Activated CD8-positive, alpha-beta memory T cell treated with anti-CD3 and anti-CD28 coated beads, Interleukin-2, amount 10 ng/mL, durations not matched to agents 7 days and 5 days (primary cell): ENCODE data around the gene PHIP. TPM values are rescaled to one million over a fixed set of nuclear protein-coding genes. Genes with fewer than 3 reads are reported as not detected.
"Not testable (repeated sequence)": the region's sequence is repeated elsewhere in the genome, so short reads cannot be mapped to it uniquely, and the experiment has no call there.

Experiments used
- ATAC-seq: fragments of 150-1000 bp; cut with Tn5 transposase; one replicate; pipeline ENCODE4 v1.10.0; 2021; ENCODE audit warnings: moderate library complexity
- CTCF ChIA-PET: fragments of 350-600 bp; sonication (Branson Sonifier 250); formaldehyde crosslinking; loops from one replicate; lab custom pipeline; 2021; ENCODE audit warnings: antibody characterized with exemption; lab: Charles Lee
- DNase-seq: peaks from one replicate; pipeline ENCODE4 v3.0.0-alpha.2; 2020
- H3K27ac Mint-ChIP-seq: one replicate; pipeline ENCODE4 v1.8.0; 2021; ENCODE audit warnings: mild to moderate bottlenecking, mixed read lengths
- H3K27me3 Mint-ChIP-seq: one replicate; pipeline ENCODE4 v1.8.0; 2021; ENCODE audit warnings: mixed read lengths
- H3K36me3 Mint-ChIP-seq: one replicate; pipeline ENCODE4 v1.8.0; 2021; ENCODE audit warnings: mild to moderate bottlenecking, mixed read lengths
- H3K4me1 Mint-ChIP-seq: one replicate; pipeline ENCODE4 v1.8.0; 2021; ENCODE audit warnings: mixed read lengths
- H3K4me3 Mint-ChIP-seq: one replicate; pipeline ENCODE4 v1.8.0; 2021; ENCODE audit warnings: mild to moderate bottlenecking, moderate library complexity, mixed read lengths
- H3K9me3 Mint-ChIP-seq: one replicate; pipeline ENCODE4 v1.8.0; 2022; ENCODE audit warnings: low read depth, mixed read lengths
- total RNA-seq, 2 experiments: library from RNA; stranded (reverse); gene quantifications; one replicate each; pipeline ENCODE4 v1.2.3, GENCODE V29; 2021

The PHIP gene
- total RNA-seq, 2 experiments from 2014 or later, result 36.0 to 36.8 TPM

DNA sequence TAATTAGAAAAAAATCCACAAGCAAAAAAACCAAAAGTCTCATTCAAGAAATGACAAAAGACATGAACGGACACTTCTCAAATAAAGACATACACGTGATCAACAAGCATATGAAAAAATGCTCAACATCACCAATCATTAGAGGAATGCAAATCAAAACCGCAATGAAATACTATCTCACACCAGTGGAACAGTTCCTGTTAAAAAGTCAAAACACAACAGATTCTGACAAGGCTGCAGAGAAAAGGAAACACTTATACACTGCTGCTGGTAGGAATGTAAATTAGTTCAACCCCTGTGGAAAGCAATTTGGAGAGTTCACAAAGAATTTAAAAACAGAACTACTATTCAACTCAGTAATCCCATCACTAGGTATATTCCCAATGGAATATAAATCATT is 152.7 kb downstream of the PHIP start:
- H3K9me3 Mint-ChIP-seq, result peaks cover 7% of the 10 kb centered on the region
- H3K27me3 Mint-ChIP-seq, result peaks cover 10% of the 10 kb centered on the region
- DNase-seq (no peak), ATAC-seq (no peak)
- no peaks in the 10 kb centered on the region for H3K36me3 Mint-ChIP-seq
- H3K4me3 Mint-ChIP-seq, result no peak overlapping the region
- no peaks in the 10 kb centered on the region for H3K4me1 Mint-ChIP-seq
- CTCF ChIA-PET, result no interaction called here
- H3K27ac Mint-ChIP-seq, result no peak overlapping the region

DNA sequence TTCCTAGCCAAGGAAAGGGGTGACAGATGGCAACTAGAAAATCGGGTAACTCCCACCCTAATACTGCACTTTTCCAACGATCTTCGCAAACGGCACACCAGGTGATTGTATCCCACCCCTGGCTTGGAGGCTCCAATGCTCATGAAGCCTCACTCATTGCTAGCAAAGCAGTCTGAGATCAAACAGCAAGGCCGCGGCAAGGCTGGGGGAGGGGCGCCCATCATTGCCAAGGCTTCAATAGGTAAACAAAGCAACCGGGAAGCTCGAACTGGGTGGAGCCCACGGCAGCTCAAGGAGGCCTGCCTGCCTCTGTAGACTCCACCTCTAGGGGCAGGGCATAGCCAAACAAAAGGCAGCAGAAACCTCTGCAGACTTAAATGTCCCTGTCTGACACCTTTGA is 156.9 kb downstream of the PHIP start:
- H3K27ac Mint-ChIP-seq, CTCF ChIA-PET, H3K4me1 Mint-ChIP-seq, H3K4me3 Mint-ChIP-seq, ATAC-seq, H3K36me3 Mint-ChIP-seq, DNase-seq, H3K27me3 Mint-ChIP-seq: not testable (repeated sequence)
- peaks cover 22% of the 10 kb centered on the region for H3K9me3 Mint-ChIP-seq

DNA sequence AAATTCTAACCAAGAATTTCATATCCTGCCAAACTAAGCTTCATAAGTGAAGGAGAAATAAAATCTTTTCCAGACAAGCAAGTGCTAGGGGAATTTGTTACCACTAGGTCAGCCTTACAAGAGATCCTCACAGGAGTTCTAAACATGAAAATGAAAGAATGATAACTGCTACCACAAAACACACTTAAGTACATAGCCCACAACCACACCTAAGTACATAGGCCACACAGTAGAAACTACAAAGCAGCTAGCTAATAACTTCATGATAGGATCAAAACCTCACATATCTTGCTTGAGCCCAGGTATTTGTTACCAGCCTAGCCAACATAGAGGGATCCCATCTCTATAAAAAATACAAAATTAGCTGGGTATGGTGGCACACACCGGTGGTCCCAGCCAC is 160.3 kb downstream of the PHIP start:
- H3K36me3 Mint-ChIP-seq, result peaks cover 6% of the 10 kb centered on the region
- H3K27ac Mint-ChIP-seq, result no peak overlapping the region
- DNase-seq (no peak), ATAC-seq (no peak)
- CTCF ChIA-PET, result no interaction called here
- H3K27me3 Mint-ChIP-seq, result no peaks in the 10 kb centered on the region
- H3K4me3 Mint-ChIP-seq, result no peak overlapping the region
- H3K4me1 Mint-ChIP-seq, result peaks cover 4% of the 10 kb centered on the region
- H3K9me3 Mint-ChIP-seq, result peaks cover 22% of the 10 kb centered on the region

DNA sequence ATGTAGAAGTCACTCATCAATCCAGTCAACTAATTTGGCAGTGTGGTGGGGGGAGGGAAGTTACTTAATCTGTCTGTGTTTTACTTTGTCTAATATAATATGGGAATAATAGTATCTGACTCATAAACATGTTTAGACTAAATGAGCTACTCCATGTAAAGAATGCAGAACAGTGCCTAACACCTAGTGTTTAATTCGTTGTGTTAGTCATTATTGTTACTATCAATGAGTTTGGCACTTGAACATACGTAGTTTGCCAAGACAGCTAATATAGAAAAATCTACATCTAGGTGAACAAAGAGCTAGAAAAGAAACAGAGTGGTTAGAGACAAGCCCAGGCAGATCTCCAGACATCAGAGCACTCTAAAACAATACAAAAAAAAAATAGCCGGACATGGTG is 161.6 kb downstream of the PHIP start:
- CTCF ChIA-PET, result no interaction called here
- DNase-seq, result no peak

DNA sequence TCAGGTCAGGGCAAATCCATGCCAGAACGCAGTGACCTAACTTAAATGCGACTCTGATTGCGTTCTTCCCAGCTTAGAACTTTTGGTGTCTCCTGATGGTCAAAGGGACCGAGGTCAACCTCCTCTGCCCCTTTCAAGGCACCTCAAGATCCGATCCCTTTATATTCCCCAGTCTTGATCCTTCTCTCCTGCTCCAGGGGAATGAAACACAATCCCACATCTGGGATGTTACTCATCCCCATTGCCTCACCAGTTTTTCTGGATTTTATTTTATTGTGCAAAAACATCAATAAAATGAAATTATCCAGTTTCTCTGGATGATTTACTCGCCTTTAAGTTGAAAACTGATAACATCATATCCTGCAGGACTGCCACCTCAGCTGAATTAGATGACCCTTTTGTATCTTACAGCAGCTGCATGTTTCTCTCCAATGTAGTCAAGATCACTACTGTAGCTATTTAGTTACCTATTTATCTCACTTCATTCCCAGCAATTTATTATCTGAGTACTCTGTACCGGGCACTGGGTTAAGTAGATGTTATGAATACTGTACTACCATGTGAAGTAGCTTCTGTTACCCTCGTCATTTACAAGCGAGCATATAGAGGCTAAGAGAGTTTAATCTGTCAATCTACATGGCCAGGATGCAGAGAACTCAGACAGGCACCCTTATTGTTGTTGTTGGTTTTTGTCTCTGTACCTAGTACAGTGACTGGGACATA is 166.7 kb downstream of the PHIP start:
- Mint-ChIP-seq H3K27me3 (peaks cover 27% of the 10 kb centered on the region), H3K4me3 (peak overlapping the region; percentile 61), H3K4me1 (peaks cover 15% of the 10 kb centered on the region), H3K9me3 (no peaks in the 10 kb centered on the region), H3K36me3 (peaks cover 5% of the 10 kb centered on the region), H3K27ac (no peak overlapping the region)
- no peak for DNase-seq
- CTCF ChIA-PET, result no interaction called here
- no peak for ATAC-seq

More for the DNA sequence above, 161.6 kb downstream of the PHIP start:
- H3K27ac Mint-ChIP-seq, result no peak overlapping the region
- no peak for ATAC-seq
- H3K4me1 Mint-ChIP-seq, result peaks cover 4% of the 10 kb centered on the region
- no peak overlapping the region for H3K4me3 Mint-ChIP-seq
- H3K27me3 Mint-ChIP-seq, result peaks cover 7% of the 10 kb centered on the region
- peaks cover 19% of the 10 kb centered on the region for H3K9me3 Mint-ChIP-seq
- peaks cover 6% of the 10 kb centered on the region for H3K36me3 Mint-ChIP-seq

DNA sequence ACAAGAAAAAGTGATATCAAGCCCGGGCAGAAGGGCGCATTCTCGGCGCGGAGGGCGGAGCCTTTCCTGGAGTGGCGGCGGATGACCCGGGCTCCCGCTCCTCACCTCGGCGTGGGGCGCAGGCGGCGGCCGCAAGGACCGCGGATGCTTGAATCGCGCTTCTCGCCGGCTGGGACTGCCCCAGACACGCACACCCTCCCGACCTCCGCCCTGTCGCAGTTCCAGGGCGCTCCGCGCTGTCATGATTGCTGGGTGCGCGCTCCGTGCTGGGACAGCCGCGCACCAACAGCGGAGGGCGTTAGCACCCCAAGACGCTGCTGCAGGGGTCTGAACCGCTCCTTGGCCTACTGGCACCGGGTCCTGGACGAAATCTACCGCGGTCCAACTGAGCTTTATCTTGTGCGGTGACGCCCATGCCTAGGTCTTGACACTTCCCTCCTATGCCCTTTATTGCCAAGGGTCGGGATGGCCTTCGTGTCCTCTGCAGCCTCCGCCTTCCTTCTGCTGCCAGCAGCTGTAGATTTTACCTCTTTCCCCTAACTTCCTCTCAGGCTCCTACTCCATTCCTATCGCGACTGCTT is 167.4 kb downstream of the PHIP start:
- H3K36me3 Mint-ChIP-seq, result peaks cover 5% of the 10 kb centered on the region
- ATAC-seq (peak; percentile 85), DNase-seq (peak; percentile 49)
- peaks cover 27% of the 10 kb centered on the region for H3K27me3 Mint-ChIP-seq
- CTCF ChIA-PET, result no interaction called here
- H3K4me3 Mint-ChIP-seq, result peak overlapping the region; percentile 61
- H3K4me1 Mint-ChIP-seq, result peaks cover 15% of the 10 kb centered on the region
- H3K9me3 Mint-ChIP-seq, result no peaks in the 10 kb centered on the region
- H3K27ac Mint-ChIP-seq, result no peak overlapping the region

DNA sequence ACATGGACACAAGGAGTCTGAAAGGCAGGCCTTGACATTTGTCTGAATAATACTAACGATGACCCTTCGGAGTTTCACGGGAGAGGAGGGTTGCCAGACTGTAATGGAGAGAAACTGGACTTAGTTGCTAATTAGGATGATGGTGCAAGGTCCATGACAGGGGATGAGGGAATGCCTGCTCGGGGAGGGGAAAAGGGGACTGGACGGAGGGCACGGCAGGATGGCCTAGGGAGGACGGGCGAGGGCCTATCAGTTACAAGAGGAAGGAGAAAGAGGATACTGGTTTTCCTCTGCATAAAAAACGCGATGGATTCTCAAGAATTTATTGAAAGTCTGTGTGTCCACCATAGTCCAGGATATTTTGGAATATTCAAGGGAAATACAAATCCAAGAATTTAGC is 168.0 kb downstream of the PHIP start:
- Mint-ChIP-seq H3K4me3 (peak overlapping the region; percentile 61), H3K27me3 (peaks cover 27% of the 10 kb centered on the region), H3K9me3 (no peaks in the 10 kb centered on the region), H3K4me1 (peaks cover 15% of the 10 kb centered on the region), H3K27ac (no peak overlapping the region), H3K36me3 (peaks cover 5% of the 10 kb centered on the region)
- ATAC-seq (no peak), DNase-seq (no peak)
- CTCF ChIA-PET, result no interaction called here

DNA sequence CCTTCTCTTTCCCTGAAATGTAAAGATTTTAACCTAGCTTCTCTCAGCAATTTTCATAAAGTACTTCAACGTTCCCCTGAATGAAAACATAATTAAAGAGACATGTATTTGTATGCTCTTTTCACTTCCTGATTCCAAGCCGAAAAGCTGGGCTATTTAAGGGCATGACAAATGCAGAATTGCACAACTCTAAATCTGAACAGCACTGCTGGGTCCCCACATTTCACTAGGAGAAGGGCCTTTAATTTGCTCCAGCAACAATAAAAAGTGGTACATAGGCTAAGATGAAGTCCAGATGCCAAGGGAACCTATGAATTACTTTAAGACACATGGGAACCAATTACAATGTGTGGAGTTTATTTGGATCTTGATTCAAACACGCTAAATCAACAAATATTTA is 168.7 kb downstream of the PHIP start:
- H3K4me1 Mint-ChIP-seq, result peaks cover 15% of the 10 kb centered on the region
- H3K36me3 Mint-ChIP-seq, result peaks cover 5% of the 10 kb centered on the region
- no peak for DNase-seq
- CTCF ChIA-PET, result no interaction called here
- H3K27ac Mint-ChIP-seq, result no peak overlapping the region
- no peak overlapping the region for H3K4me3 Mint-ChIP-seq
- H3K9me3 Mint-ChIP-seq, result no peaks in the 10 kb centered on the region
- H3K27me3 Mint-ChIP-seq, result peaks cover 27% of the 10 kb centered on the region
- no peak for ATAC-seq

DNA sequence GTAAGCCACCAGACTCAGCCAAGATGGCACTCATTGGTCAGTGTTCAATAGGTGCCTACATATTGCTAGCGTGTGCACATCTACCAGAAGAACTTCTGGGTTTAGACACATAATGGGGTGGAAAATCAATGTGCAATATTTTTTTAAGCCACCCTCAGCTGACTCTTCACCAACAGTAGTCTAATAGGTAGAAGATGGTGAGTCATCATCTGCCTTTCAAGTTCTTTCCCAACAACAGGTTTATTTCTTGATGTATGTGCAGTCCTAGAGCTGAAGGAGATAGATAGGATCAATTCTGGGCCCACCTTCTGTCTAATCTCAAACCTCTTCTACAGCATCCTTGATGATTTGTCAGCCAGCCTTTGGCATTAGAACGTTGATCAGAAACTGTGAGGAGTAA is 169.4 kb downstream of the PHIP start:
- DNase-seq, result no peak
- Mint-ChIP-seq H3K4me1 (peaks cover 15% of the 10 kb centered on the region), H3K27ac (no peak overlapping the region), H3K36me3 (peaks cover 5% of the 10 kb centered on the region), H3K9me3 (no peaks in the 10 kb centered on the region), H3K4me3 (no peak overlapping the region), H3K27me3 (peaks cover 27% of the 10 kb centered on the region)
- CTCF ChIA-PET, result no interaction called here
- ATAC-seq, result no peak

DNA sequence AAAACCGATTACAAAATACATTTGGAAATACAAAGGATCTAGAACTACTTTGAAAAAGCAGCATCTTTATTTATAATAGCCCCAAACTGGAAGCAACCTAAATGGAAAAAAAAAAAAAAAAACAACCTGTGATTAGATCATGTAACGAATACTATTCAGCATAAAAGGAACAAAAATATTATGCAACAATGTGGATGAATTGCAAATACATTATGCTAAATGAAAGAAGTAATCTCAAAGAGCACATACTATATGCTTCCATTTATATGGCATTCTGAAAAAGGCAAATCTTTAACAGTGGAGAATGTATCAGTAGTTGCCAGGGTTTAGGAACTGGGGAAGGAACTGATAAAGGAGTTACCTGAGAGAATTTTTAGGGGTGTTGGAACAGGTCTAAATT is 181.8 kb downstream of the PHIP start:
- no peak for DNase-seq

DNA sequence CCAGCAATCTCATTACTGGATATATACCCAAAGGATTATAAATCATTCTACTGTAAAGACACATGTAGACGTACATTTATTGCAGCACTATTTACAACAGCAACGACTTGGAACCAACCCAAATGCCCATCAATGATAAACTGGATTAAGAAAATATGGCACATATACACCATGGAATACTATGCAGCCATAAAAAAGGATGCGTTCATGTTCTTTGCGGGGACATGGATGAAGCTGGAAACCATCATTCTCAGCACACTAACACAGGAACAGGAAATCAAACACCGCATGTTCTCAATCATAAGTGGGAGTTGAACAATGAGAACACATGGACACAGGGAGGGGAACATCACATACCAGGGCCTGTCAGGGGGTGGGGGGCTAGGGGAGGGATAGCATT is 188.2 kb downstream of the PHIP start:
- H3K27ac Mint-ChIP-seq, H3K9me3 Mint-ChIP-seq, H3K27me3 Mint-ChIP-seq, H3K4me1 Mint-ChIP-seq, CTCF ChIA-PET, ATAC-seq, DNase-seq, H3K4me3 Mint-ChIP-seq: not testable (repeated sequence)
- H3K36me3 Mint-ChIP-seq, result peaks cover 16% of the 10 kb centered on the region

More for the DNA sequence above, 181.8 kb downstream of the PHIP start:
- no peaks in the 10 kb centered on the region for H3K9me3 Mint-ChIP-seq
- no peak for ATAC-seq
- H3K4me1 Mint-ChIP-seq, result no peaks in the 10 kb centered on the region
- no peaks in the 10 kb centered on the region for H3K36me3 Mint-ChIP-seq
- CTCF ChIA-PET, result interaction anchor here (0.7 kb wide), 1 partner anchor 834 kb away, joined by 3 read pairs; no protein-coding TSS in a partner anchor
- H3K4me3 Mint-ChIP-seq, result no peak overlapping the region
- no peak overlapping the region for H3K27ac Mint-ChIP-seq
- H3K27me3 Mint-ChIP-seq, result no peaks in the 10 kb centered on the region

Other genes starting within 250 kb of the PHIP start
- 1 to 10 TPM; 2.6 to 3.0 TPM for gene IRAK1BP1, start 210.7 kb downstream of the PHIP start, total RNA-seq
- gene HMGN3, start 156.4 kb upstream of the PHIP start, total RNA-seq, result 10 to 100 TPM; 47.2 to 72.1 TPM